CD4-positive, alpha-beta T cell treated with Interleukin-4 for 4 hours (primary cell): ENCODE results near the gene ATG16L1.

Source experiments
- DNase-seq: peaks from one replicate; pipeline ENCODE4 v3.0.0-alpha.2; 2020

ATG16L1 gene

GRCh38 chr2:233227346-233227978 lies 24.0 kb upstream of the ATG16L1 start:
- DNase-seq: no peak

- no peak for DNase-seq
Observed at GRCh38 chr2:233228376-233228775, 23.1 kb upstream of the ATG16L1 start.

GRCh38 chr2:233233618-233234230 lies 17.7 kb upstream of the ATG16L1 start:
- DNase-seq: no peak

- peak; percentile 19 for DNase-seq
Observed at GRCh38 chr2:233234264-233234663, 17.2 kb upstream of the ATG16L1 start.

GRCh38 chr2:233234996-233235395 lies 16.5 kb upstream of the ATG16L1 start:
- DNase-seq: no peak

GRCh38 chr2:233235977-233236376 lies 15.5 kb upstream of the ATG16L1 start:
- no peak for DNase-seq

- DNase-seq: no peak
Observed at GRCh38 chr2:233236820-233237589, 14.5 kb upstream of the ATG16L1 start.

GRCh38 chr2:233240897-233241296 lies 10.6 kb upstream of the ATG16L1 start:
- peak; percentile 85 for DNase-seq

GRCh38 chr2:233241803-233242202 lies 9.7 kb upstream of the ATG16L1 start:
- no peak for DNase-seq

GRCh38 chr2:233242231-233242927 lies 9.1 kb upstream of the ATG16L1 start:
- DNase-seq: peak; percentile 43

GRCh38 chr2:233243348-233243747 lies 8.1 kb upstream of the ATG16L1 start:
- DNase-seq: no peak

GRCh38 chr2:233244818-233245217 lies 6.7 kb upstream of the ATG16L1 start:
- DNase-seq: no peak

- no peak for DNase-seq
Observed at GRCh38 chr2:233245406-233245805, 6.1 kb upstream of the ATG16L1 start.

- DNase-seq: no peak
Observed at GRCh38 chr2:233247116-233247515, 4.4 kb upstream of the ATG16L1 start.

- DNase-seq: peak; percentile 95
Observed at GRCh38 chr2:233247744-233248143, 3.7 kb upstream of the ATG16L1 start.

GRCh38 chr2:233248999-233249398 lies 2.5 kb upstream of the ATG16L1 start:
- peak; percentile 31 for DNase-seq

GRCh38 chr2:233250568-233250967 lies 905 bp upstream of the ATG16L1 start:
- no peak for DNase-seq

GRCh38 chr2:233250985-233251305 lies 528 bp upstream of the ATG16L1 start:
- no peak for DNase-seq

GRCh38 chr2:233252227-233252626 lies 754 bp downstream of the ATG16L1 start:
- DNase-seq: no peak

- DNase-seq: no peak
Observed at GRCh38 chr2:233255151-233255550, 3.7 kb downstream of the ATG16L1 start.

GRCh38 chr2:233256048-233256447 lies 4.6 kb downstream of the ATG16L1 start:
- DNase-seq: no peak

GRCh38 chr2:233258211-233258610 lies 6.7 kb downstream of the ATG16L1 start:
- DNase-seq: no peak

GRCh38 chr2:233259730-233260129 lies 8.3 kb downstream of the ATG16L1 start:
- DNase-seq: no peak

GRCh38 chr2:233260661-233261060 lies 9.2 kb downstream of the ATG16L1 start:
- no peak for DNase-seq
